H9 (cell line): ENCODE results near the gene CELF4. TPM values are rescaled to one million over a fixed set of nuclear protein-coding genes. Genes with fewer than 3 reads are reported as not detected.

Experiments used
- DNase-seq: peaks from one replicate; pipeline ENCODE4 v3.0.0-alpha.2; 2017
- H2AFZ ChIP-seq: one replicate; pipeline ENCODE4 v1.6.1; 2013; ENCODE audit warnings: mild to moderate bottlenecking, low read length, control low read depth, moderate library complexity
- H2AK5ac ChIP-seq: 2 replicates; pipeline ENCODE4 v1.6.1; 2013; ENCODE audit warnings: low read length, control low read depth, mixed read lengths; ENCODE audit not compliant: insufficient read length
- H2BK120ac ChIP-seq: one replicate; pipeline ENCODE4 v1.6.1; 2013; ENCODE audit warnings: low read depth, mild to moderate bottlenecking, low read length, control low read depth, inconsistent platforms; ENCODE audit not compliant: poor library complexity, severe bottlenecking
- H2BK12ac ChIP-seq: 2 replicates; pipeline ENCODE4 v1.6.1; 2013; ENCODE audit warnings: low read length, control low read depth, mixed read lengths, low read depth; ENCODE audit not compliant: insufficient read length
- H2BK15ac ChIP-seq: 2 replicates; pipeline ENCODE4 v1.6.1; 2013; ENCODE audit warnings: low read depth, low read length, control low read depth
- H2BK20ac ChIP-seq: one replicate; pipeline ENCODE4 v1.6.1; 2013; ENCODE audit warnings: low read depth, mild to moderate bottlenecking, low read length, control low read depth, inconsistent platforms; ENCODE audit not compliant: poor library complexity, severe bottlenecking
- H2BK5ac ChIP-seq: 2 replicates; pipeline ENCODE4 v1.6.1; 2013; ENCODE audit warnings: low read length, control low read depth, mixed read lengths; ENCODE audit not compliant: insufficient read length
- H3K14ac ChIP-seq: 2 replicates; pipeline ENCODE4 v1.6.1; 2013; ENCODE audit warnings: low read length, control low read depth; ENCODE audit not compliant: insufficient read depth
- H3K18ac ChIP-seq: 2 replicates; pipeline ENCODE4 v1.6.1; 2013; ENCODE audit warnings: low read depth, mild to moderate bottlenecking, mixed read lengths, low read length, control low read depth; ENCODE audit not compliant: insufficient read length
- H3K23ac ChIP-seq: 2 replicates; pipeline ENCODE4 v1.6.1; 2013; ENCODE audit warnings: low read length, control low read depth, mixed read lengths, low read depth; ENCODE audit not compliant: insufficient read length
- H3K23me2 ChIP-seq: 2 replicates; pipeline ENCODE4 v1.6.1; 2013; ENCODE audit warnings: low read depth, mild to moderate bottlenecking, mixed read lengths, low read length, control low read depth; ENCODE audit not compliant: insufficient read length, poor library complexity, severe bottlenecking
- H3K27ac ChIP-seq: 2 replicates; pipeline ENCODE4 v1.5.1; 2013; ENCODE audit warnings: low read length, control low read depth, mixed read lengths, low read depth; ENCODE audit not compliant: insufficient read length
- H3K27me3 ChIP-seq: 2 replicates; pipeline ENCODE4 v1.6.1; 2013; ENCODE audit warnings: low read length, control low read depth, inconsistent platforms; ENCODE audit not compliant: insufficient read depth
- H3K4ac ChIP-seq: 2 replicates; pipeline ENCODE4 v1.6.1; 2013; ENCODE audit warnings: low read depth, mild to moderate bottlenecking, control low read depth, inconsistent platforms, low read length, moderate library complexity
- H3K4me1 ChIP-seq: 2 replicates; pipeline ENCODE4 v1.6.1; 2013; ENCODE audit warnings: low read length, control low read depth, inconsistent platforms; ENCODE audit not compliant: insufficient read depth
- H3K4me2 ChIP-seq: 2 replicates; pipeline ENCODE4 v1.6.1; 2013; ENCODE audit warnings: low read length, control low read depth, mixed read lengths; ENCODE audit not compliant: insufficient read length, insufficient read depth
- H3K56ac ChIP-seq: 2 replicates; pipeline ENCODE4 v1.6.1; 2013; ENCODE audit warnings: low read depth, mild to moderate bottlenecking, mixed read lengths, low read length, control low read depth; ENCODE audit not compliant: insufficient read length
- H3K79me1 ChIP-seq: 2 replicates; pipeline ENCODE4 v1.6.1; 2013; ENCODE audit warnings: low read depth, mild to moderate bottlenecking, moderate library complexity, low read length, control low read depth, inconsistent platforms; ENCODE audit not compliant: insufficient read depth, poor library complexity, severe bottlenecking
- H3K79me2 ChIP-seq: 2 replicates; pipeline ENCODE4 v1.6.1; 2013; ENCODE audit warnings: low read length, control low read depth, inconsistent platforms; ENCODE audit not compliant: insufficient read depth
- H3K9ac ChIP-seq: 2 replicates; pipeline ENCODE4 v1.6.1; 2013; ENCODE audit warnings: low read length, control low read depth, mixed read lengths; ENCODE audit not compliant: insufficient read length; ENCODE audit errors: extremely low read depth
- H3K9me3 ChIP-seq: one replicate; pipeline ENCODE4 v1.6.1; 2013; ENCODE audit warnings: low read depth, low read length, inconsistent platforms; ENCODE audit not compliant: control insufficient read depth
- H3T11ph ChIP-seq: one replicate; pipeline ENCODE4 v1.6.1; 2013; ENCODE audit warnings: mild to moderate bottlenecking, low read length, control low read depth, inconsistent platforms
- H4K20me1 ChIP-seq: one replicate; pipeline ENCODE4 v1.6.1; 2013; ENCODE audit not compliant: control insufficient read depth, insufficient read length, insufficient read depth
- H4K5ac ChIP-seq: 2 replicates; pipeline ENCODE4 v1.6.1; 2013; ENCODE audit warnings: low read depth, mild to moderate bottlenecking, mixed read lengths, low read length, control low read depth; ENCODE audit not compliant: insufficient read length
- H4K8ac ChIP-seq: replicated peaks from 2 replicates; pipeline ENCODE4 v1.6.1; 2013; ENCODE audit warnings: low read length, control low read depth, mixed read lengths, low read depth; ENCODE audit not compliant: insufficient read length
- H4K91ac ChIP-seq: 2 replicates; pipeline ENCODE4 v1.6.1; 2013; ENCODE audit warnings: low read depth, mild to moderate bottlenecking, moderate library complexity, mixed read lengths, low read length, control low read depth; ENCODE audit not compliant: insufficient read length
- H3K27ac Mint-ChIP-seq, 3 experiments: 2 replicates in 2 of 3; 3 replicates in 1 of 3; pipeline ENCODE4 v1.8.0; 2020 to 2021; ENCODE audit warnings: mixed read lengths in 3 of 3, mild to moderate bottlenecking in 1 of 3, moderate library complexity in 1 of 3
- H3K27me3 Mint-ChIP-seq: 2 replicates; pipeline ENCODE4 v1.8.0; 2021; ENCODE audit warnings: low read depth, mild to moderate bottlenecking, moderate library complexity, mixed read lengths
- H3K36me3 Mint-ChIP-seq, 3 experiments: 2 replicates in 2 of 3; 3 replicates in 1 of 3; pipeline ENCODE4 v1.8.0; 2020 to 2021; ENCODE audit warnings: low read depth in 3 of 3, mixed read lengths in 3 of 3; ENCODE audit not compliant: insufficient read depth in 1 of 3
- H3K4me1 Mint-ChIP-seq, 2 experiments: 2 replicates each; pipeline ENCODE4 v1.8.0; 2020; ENCODE audit warnings: mixed read lengths in 2 of 2
- H3K4me3 Mint-ChIP-seq, 2 experiments: 2 replicates in 1 of 2; 3 replicates in 1 of 2; pipeline ENCODE4 v1.8.0; 2020 to 2021; ENCODE audit warnings: mild to moderate bottlenecking in 2 of 2, mixed read lengths in 2 of 2, moderate library complexity in 1 of 2
- H3K9me3 Mint-ChIP-seq, 2 experiments: 2 replicates in 1 of 2; 3 replicates in 1 of 2; pipeline ENCODE4 v1.8.0; 2020; ENCODE audit warnings: mild to moderate bottlenecking in 2 of 2, mixed read lengths in 2 of 2, moderate library complexity in 1 of 2
- CTCF ChIP-seq: fragments of 200-600 bp; sonication (generic); conservative IDR thresholded peaks from 3 replicates; pipeline ENCODE4 v1.8.0; 2021; ENCODE audit warnings: antibody characterized with exemption, mild to moderate bottlenecking
- WGBS: extraction: QIAGEN DNeasy Blood & Tissue Kit; methylation state at CpG from one replicate; pipeline ENCODE4 v1.1.7; 2013; ENCODE audit warnings: missing lambda C conversion rate, low lambda C conversion rate, mixed read lengths; ENCODE audit not compliant: insufficient read length; ENCODE audit errors: extremely low coverage; 5-methylcytosine and 5-hydroxymethylcytosine counted together
- total RNA-seq: library from RNA; stranded (reverse); gene quantifications from 2 replicates; pipeline ENCODE4 v1.2.1, GENCODE V29; 2021

CELF4 gene
- total RNA-seq, 1 experiment from 2014 or later = 1.1 TPM

- no peak overlapping the region for H2BK15ac ChIP-seq
- no peak overlapping the region for H3K27ac ChIP-seq
- no peak overlapping the region for H2BK20ac ChIP-seq
- H3K27me3 ChIP-seq = no peaks in the 10 kb centered on the region
- no peak for TF ChIP-seq CTCF
- no peak overlapping the region for H3K9ac ChIP-seq
- no peaks in the 10 kb centered on the region for H3K23me2 ChIP-seq
- H4K91ac ChIP-seq = no peak overlapping the region
- no peak overlapping the region for H3K4me2 ChIP-seq
- no peak for DNase-seq
- H2AK5ac ChIP-seq = no peak overlapping the region
- H3K23ac ChIP-seq = no peak overlapping the region
- H3K4me1 ChIP-seq = no peaks in the 10 kb centered on the region
- H3K56ac ChIP-seq = no peak overlapping the region
- H3K79me2 ChIP-seq = no peaks in the 10 kb centered on the region
- H3K79me1 ChIP-seq = no peaks in the 10 kb centered on the region
- Mint-ChIP-seq H3K27me3 (no peaks in the 10 kb centered on the region; the same call in none of the 2 replicates), H3K36me3 (no peaks in the 10 kb centered on the region; a peak in 1 of 7 replicates), H3K4me1 (peaks cover 4 to 5% of the 10 kb centered on the region in 2 experiments; a peak in 3 of 4 replicates), H3K4me3 (no peak overlapping the region), H3K9me3 (no peaks in the 10 kb centered on the region), H3K27ac (no peak overlapping the region)
- no peak overlapping the region for H2BK12ac ChIP-seq
- no peak overlapping the region for H3K18ac ChIP-seq
- WGBS = no CpG with 5 or more reads among the region's 4 CpGs
- H4K5ac ChIP-seq = no peak overlapping the region
- H3K9me3 ChIP-seq = no peaks in the 10 kb centered on the region
- H4K8ac ChIP-seq = no peak overlapping the region
- H2BK120ac ChIP-seq = no peak overlapping the region
- H3T11ph ChIP-seq = no peak overlapping the region
- H3K14ac ChIP-seq = no peak overlapping the region
- no peak overlapping the region for H2BK5ac ChIP-seq
- H3K4ac ChIP-seq = no peak overlapping the region
- no peak overlapping the region for H2AFZ ChIP-seq
- no peaks in the 10 kb centered on the region for H4K20me1 ChIP-seq
These were observed 135.8 kb downstream of the CELF4 start for GRCh38 chr18:37429791-37430190.
